Hepatocyte (in vitro differentiated cells): Measurements from ENCODE around the gene RNF217. TPM values are rescaled to one million over a fixed set of nuclear protein-coding genes. Genes with fewer than 3 reads are reported as not detected.
"Not testable (repeated sequence)": the region's sequence is repeated elsewhere in the genome, so short reads cannot be mapped to it uniquely, and the experiment has no call there.

Experiments used
- DNase-seq: peaks from one replicate; pipeline ENCODE4 v3.0.0-alpha.2; 2016; ENCODE audit warnings: low spot score
- H2AFZ ChIP-seq: fragments of 200-600 bp; sonication (generic); 2 replicates; pipeline ENCODE4 v1.6.0; 2016; ENCODE audit warnings: antibody characterized with exemption, mild to moderate bottlenecking
- H3K27ac ChIP-seq: fragments of 200-600 bp; sonication (generic); 2 replicates; pipeline ENCODE4 v1.5.1; 2016; ENCODE audit warnings: mild to moderate bottlenecking
- H3K27me3 ChIP-seq: fragments of 200-600 bp; sonication (generic); 2 replicates; pipeline ENCODE4 v1.6.1; 2016
- H3K36me3 ChIP-seq: fragments of 200-600 bp; sonication (generic); replicated peaks from 2 replicates; pipeline ENCODE4 v1.5.1; 2016; ENCODE audit warnings: low read depth; ENCODE audit not compliant: insufficient read depth
- H3K4me1 ChIP-seq: fragments of 200-600 bp; sonication (generic); 2 replicates; pipeline ENCODE4 v1.5.1; 2016; ENCODE audit warnings: mild to moderate bottlenecking, moderate library complexity; ENCODE audit not compliant: insufficient read depth
- H3K4me2 ChIP-seq: fragments of 200-600 bp; sonication (generic); 2 replicates; pipeline ENCODE4 v1.6.0; 2016
- H3K4me3 ChIP-seq: fragments of 200-600 bp; sonication (generic); 2 replicates; pipeline ENCODE4 v1.5.1; 2016; ENCODE audit warnings: mild to moderate bottlenecking
- H3K79me2 ChIP-seq: fragments of 200-600 bp; sonication (generic); 2 replicates; pipeline ENCODE4 v1.6.0; 2017; ENCODE audit warnings: mild to moderate bottlenecking
- H3K9me2 ChIP-seq: fragments of 200-600 bp; sonication (generic); replicated peaks from 2 replicates; pipeline ENCODE4 v1.6.0; 2017; ENCODE audit warnings: mild to moderate bottlenecking; ENCODE audit not compliant: insufficient read depth
- H3K9me3 ChIP-seq: fragments of 200-600 bp; sonication (generic); 2 replicates; pipeline ENCODE4 v1.5.1; 2016; ENCODE audit warnings: low read depth, mild to moderate bottlenecking
- H4K20me1 ChIP-seq: fragments of 200-600 bp; sonication (generic); 2 replicates; pipeline ENCODE4 v1.6.0; 2016; ENCODE audit warnings: mild to moderate bottlenecking; ENCODE audit not compliant: insufficient read depth, poor library complexity, severe bottlenecking
- EZH2 ChIP-seq: fragments of 200-600 bp; sonication (generic); IDR thresholded peaks from 2 replicates; pipeline ENCODE4 v1.6.1; 2016; ENCODE audit warnings: antibody characterized with exemption, mild to moderate bottlenecking, borderline replicate concordance
- EZH2phosphoT487 ChIP-seq: fragments of 200-600 bp; sonication (generic); IDR thresholded peaks from one replicate; pipeline ENCODE4 v1.6.1; 2018; ENCODE audit warnings: antibody characterized with exemption, mild to moderate bottlenecking, low read depth, moderate library complexity; ENCODE audit not compliant: unreplicated experiment, severe bottlenecking
- WGBS: methylation state at CpG from one replicate; pipeline ENCODE4 v1.1.6; 2016; ENCODE audit warnings: low lambda C conversion rate; ENCODE audit errors: missing lambda C conversion rate; 5-methylcytosine and 5-hydroxymethylcytosine counted together
- polyA plus RNA-seq: library from polyadenylated mRNA; unstranded; fragments of >200 nt; fragmentation: Nextera tagmentation; extraction: Ambion mirVana; gene quantifications from 2 replicates; pipeline ENCODE4 v1.2.1, GENCODE V29; 2016
- total RNA-seq: library from RNA; depleted of rRNA; stranded (reverse); fragments of >200 nt; gene quantifications from 2 replicates; pipeline ENCODE4 v1.2.3, GENCODE V29; 2014
- TF ChIP-seq, protein P1 (sequence below): fragments of 200-600 bp; sonication (generic); IDR thresholded peaks from 2 replicates; pipeline ENCODE4 v1.5.1; 2016; ENCODE audit warnings: antibody characterized with exemption, mild to moderate bottlenecking; ENCODE audit not compliant: poor library complexity

RNF217 gene
- total and polyA plus RNA-seq, 2 experiments from 2014 or later = 8.8 to 18.4 TPM

DNA sequence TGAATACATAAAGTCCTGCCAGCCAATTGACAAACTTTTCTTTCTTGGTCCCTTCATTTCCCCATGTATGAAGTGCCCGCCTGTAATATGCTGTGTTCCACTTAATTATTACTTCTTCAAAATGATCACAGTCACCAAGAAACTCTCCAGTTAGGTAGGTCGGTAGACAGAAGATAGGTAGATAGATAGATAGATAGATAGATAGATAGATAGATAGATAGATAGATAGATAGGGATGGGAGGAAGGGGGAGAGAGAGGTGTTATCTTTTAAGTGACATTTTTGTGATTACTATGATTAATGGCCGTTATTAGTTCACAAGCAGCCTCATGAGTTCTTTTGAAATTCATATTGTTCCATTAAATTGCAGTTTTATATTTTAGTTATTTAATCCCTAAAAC lies 111.9 kb downstream of the RNF217 start:
- Histone ChIP-seq H3K4me2 (no peak overlapping the region), H3K27ac (no peak overlapping the region), H3K4me3 (no peak overlapping the region), H3K27me3 (no peaks in the 10 kb centered on the region), H2AFZ (no peak overlapping the region), H3K4me1 (no peaks in the 10 kb centered on the region), H4K20me1 (no peaks in the 10 kb centered on the region), H3K36me3 (no peaks in the 10 kb centered on the region), H3K79me2 (no peaks in the 10 kb centered on the region), H3K9me3 (no peaks in the 10 kb centered on the region), H3K9me2 (no peaks in the 10 kb centered on the region)
- TF ChIP-seq, protein P1, sequence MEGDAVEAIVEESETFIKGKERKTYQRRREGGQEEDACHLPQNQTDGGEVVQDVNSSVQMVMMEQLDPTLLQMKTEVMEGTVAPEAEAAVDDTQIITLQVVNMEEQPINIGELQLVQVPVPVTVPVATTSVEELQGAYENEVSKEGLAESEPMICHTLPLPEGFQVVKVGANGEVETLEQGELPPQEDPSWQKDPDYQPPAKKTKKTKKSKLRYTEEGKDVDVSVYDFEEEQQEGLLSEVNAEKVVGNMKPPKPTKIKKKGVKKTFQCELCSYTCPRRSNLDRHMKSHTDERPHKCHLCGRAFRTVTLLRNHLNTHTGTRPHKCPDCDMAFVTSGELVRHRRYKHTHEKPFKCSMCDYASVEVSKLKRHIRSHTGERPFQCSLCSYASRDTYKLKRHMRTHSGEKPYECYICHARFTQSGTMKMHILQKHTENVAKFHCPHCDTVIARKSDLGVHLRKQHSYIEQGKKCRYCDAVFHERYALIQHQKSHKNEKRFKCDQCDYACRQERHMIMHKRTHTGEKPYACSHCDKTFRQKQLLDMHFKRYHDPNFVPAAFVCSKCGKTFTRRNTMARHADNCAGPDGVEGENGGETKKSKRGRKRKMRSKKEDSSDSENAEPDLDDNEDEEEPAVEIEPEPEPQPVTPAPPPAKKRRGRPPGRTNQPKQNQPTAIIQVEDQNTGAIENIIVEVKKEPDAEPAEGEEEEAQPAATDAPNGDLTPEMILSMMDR = no peak
- TF ChIP-seq EZH2 = no peak
- TF ChIP-seq EZH2phosphoT487 = no peak
- DNase-seq = no peak
- whole genome bisulfite sequencing = 87% methylated on average over 3 of the region's 3 CpGs

- H3K9me3 ChIP-seq, H4K20me1 ChIP-seq, H3K27ac ChIP-seq, H2AFZ ChIP-seq, H3K4me1 ChIP-seq, DNase-seq, H3K79me2 ChIP-seq, H3K9me2 ChIP-seq, H3K4me3 ChIP-seq, H3K27me3 ChIP-seq, H3K36me3 ChIP-seq, H3K4me2 ChIP-seq: not testable (repeated sequence)
- 100% methylated on average over 2 of the region's 2 CpGs for WGBS
Measured at GRCh38 chr6:125075073-125075472, 112.8 kb downstream of the RNF217 start.

DNA sequence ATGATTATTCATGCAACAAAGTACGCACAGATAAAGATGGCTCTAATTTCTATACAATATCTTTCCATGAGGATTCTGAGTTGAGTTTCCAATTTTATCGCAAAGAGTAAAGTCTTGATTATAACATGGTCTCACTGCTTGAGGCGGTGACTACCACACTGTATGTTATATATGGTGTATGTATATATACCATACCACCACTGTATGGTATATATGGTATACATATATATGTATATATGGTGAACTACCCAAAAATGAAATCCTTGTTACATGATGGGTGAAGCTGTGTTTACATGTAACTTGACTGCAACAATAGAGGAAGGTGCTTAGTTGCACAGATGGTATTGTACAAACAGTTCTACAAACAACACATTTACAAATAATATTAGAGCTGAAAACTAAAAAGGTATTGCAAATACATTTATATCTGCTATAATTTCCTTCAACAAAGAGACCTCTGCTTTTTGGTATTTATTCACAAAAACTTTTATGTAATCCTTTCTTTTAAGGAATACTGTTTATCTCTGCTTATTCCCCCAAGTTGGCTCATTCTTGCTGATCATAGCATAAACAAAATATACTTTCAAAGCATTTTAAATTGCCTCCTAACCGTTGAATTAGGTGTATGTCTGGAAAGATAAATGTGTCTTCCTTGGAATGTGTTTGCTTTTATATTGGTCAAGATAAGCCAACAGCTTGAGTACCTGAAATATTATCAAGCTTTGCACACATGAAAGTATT lies 113.7 kb downstream of the RNF217 start:
- DNase-seq = no peak
- H3K4me1 ChIP-seq = no peaks in the 10 kb centered on the region
- WGBS = 78% methylated on average over 4 of the region's 4 CpGs
- H3K79me2 ChIP-seq = no peaks in the 10 kb centered on the region
- no peak overlapping the region for H3K27ac ChIP-seq
- H3K9me3 ChIP-seq = no peaks in the 10 kb centered on the region
- TF ChIP-seq EZH2phosphoT487 = no peak
- no peak for TF ChIP-seq EZH2
- TF ChIP-seq, protein P1 = no peak
- no peaks in the 10 kb centered on the region for H3K9me2 ChIP-seq
- no peak overlapping the region for H2AFZ ChIP-seq
- no peak overlapping the region for H3K4me3 ChIP-seq
- H3K4me2 ChIP-seq = no peak overlapping the region
- no peaks in the 10 kb centered on the region for H4K20me1 ChIP-seq
- H3K36me3 ChIP-seq = no peaks in the 10 kb centered on the region
- H3K27me3 ChIP-seq = no peaks in the 10 kb centered on the region

- Histone ChIP-seq H3K36me3 (no peaks in the 10 kb centered on the region), H2AFZ (no peak overlapping the region), H3K4me1 (no peaks in the 10 kb centered on the region), H3K9me3 (no peaks in the 10 kb centered on the region), H4K20me1 (no peaks in the 10 kb centered on the region), H3K79me2 (no peaks in the 10 kb centered on the region), H3K4me2 (no peak overlapping the region), H3K27ac (no peak overlapping the region), H3K9me2 (no peaks in the 10 kb centered on the region), H3K27me3 (no peaks in the 10 kb centered on the region), H3K4me3 (no peak overlapping the region)
- 87% methylated on average over 3 of the region's 3 CpGs for WGBS
- no peak for TF ChIP-seq EZH2
- TF ChIP-seq, protein P1 = no peak
- TF ChIP-seq EZH2phosphoT487 = no peak
- no peak for DNase-seq
Measured at GRCh38 chr6:125076482-125076742, 114.2 kb downstream of the RNF217 start.
